ENCODE data around the gene KIF15. TPM values are rescaled to one million over a fixed set of nuclear protein-coding genes. Genes with fewer than 3 reads are reported as not detected.

KIF15 gene
- total RNA-seq, 4 donors from 2014 or later: 0.15 to 1.8 (median 0.33) TPM; not detected in 1

DNA sequence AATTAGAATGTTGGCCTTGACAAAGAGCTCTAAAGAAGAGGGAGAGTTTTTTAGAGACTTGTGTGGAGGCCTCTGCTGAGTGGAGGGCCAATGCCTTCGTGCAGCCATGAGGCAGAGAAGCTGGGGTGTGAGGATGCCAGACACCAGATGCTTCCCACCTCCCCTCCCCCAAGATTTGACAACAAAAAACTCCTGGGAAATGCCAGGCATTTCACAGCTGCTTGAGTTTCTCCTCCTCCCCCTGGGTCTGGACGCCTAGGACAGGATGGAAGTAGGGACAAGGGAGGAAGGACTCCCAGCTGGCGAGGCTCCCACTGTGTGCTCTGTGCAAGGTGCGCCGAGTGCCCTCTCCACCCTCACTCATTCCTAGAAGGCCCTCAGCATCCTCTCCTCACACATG is 132.9 kb downstream of the KIF15 start:
- intact Hi-C loops (cut with DNase I): no loop called here
- 40 to 46% methylated on average over 4 to 5 of the region's 5 CpGs for WGBS, 2 donors
- H3K27ac ChIP-seq: no peak overlapping the region
- H3K4me1 ChIP-seq: no peaks in the 10 kb centered on the region
- H3K4me3 ChIP-seq (replicated peaks in 1 of 3): no peak overlapping the region
- no peak for TF ChIP-seq POLR2A (IDR thresholded peaks at IDR 0.05)
- TF ChIP-seq CTCF (IDR thresholded peaks at IDR 0.05): no peak
- no peaks in the 10 kb centered on the region for H3K27me3 ChIP-seq
- no peak for DNase-seq
- no peaks in the 10 kb centered on the region for H3K9me3 ChIP-seq
- H3K36me3 ChIP-seq: no peaks in the 10 kb centered on the region

GRCh38 chr3:44896440-44896839 is 134.8 kb downstream of the KIF15 start:
- WGBS, 2 donors: 85 to 94% methylated on average over 2 of the region's 2 CpGs
- TF ChIP-seq CTCF (IDR thresholded peaks at IDR 0.05) (no peak), POLR2A (IDR thresholded peaks at IDR 0.05) (no peak)
- no peak overlapping the region for H3K4me3 ChIP-seq (replicated peaks in 1 of 3)

DNA sequence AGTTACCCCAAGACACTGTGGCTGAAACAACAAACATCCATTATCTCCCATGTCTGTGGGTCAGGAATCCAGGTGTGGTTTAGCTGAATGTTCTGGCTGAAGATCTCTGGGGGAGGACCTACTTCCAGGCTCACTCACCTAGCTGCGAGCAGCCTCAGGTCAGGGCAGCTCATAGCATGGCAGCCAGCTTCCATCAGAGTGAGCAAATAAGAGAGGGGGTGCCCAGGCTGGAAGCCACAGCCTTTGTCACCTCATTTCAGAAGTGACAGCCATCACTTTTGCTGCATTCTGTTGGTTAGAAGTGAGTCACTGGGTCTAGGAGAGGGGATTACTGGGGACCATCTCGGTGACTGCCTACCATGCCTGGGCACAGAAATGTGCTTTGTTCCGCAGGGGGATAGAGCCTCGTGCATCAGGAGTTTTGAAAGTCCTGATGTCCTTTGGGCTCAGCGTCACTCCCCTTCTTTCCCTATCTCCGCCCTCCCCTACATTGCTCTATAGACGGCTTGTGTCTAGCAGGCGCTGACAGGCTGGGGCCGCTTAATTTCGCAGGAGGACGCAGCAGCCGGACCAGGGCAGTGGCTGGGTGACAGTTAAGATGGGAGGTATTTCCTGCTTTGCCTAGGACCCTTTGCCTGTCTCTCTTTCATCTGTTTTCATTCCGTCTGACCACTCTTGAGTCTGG is 138.2 kb downstream of the KIF15 start:
- WGBS, 2 donors: 42 to 60% methylated on average over 13 of the region's 13 CpGs
- no peak overlapping the region for H3K27ac ChIP-seq
- DNase-seq: no peak
- H3K9me3 ChIP-seq: no peaks in the 10 kb centered on the region
- TF ChIP-seq POLR2A (IDR thresholded peaks at IDR 0.05) (no peak), CTCF (IDR thresholded peaks at IDR 0.05) (no peak)
- intact Hi-C loops (cut with DNase I): no loop called here
- H3K4me3 ChIP-seq (replicated peaks in 1 of 3): no peak overlapping the region
- H3K36me3 ChIP-seq: no peaks in the 10 kb centered on the region
- no peaks in the 10 kb centered on the region for H3K27me3 ChIP-seq
- H3K4me1 ChIP-seq: no peaks in the 10 kb centered on the region

More at GRCh38 chr3:44896440-44896839, 134.8 kb downstream of the KIF15 start:
- Histone ChIP-seq H3K9me3 (no peaks in the 10 kb centered on the region), H3K36me3 (no peaks in the 10 kb centered on the region), H3K27me3 (no peaks in the 10 kb centered on the region), H3K27ac (no peak overlapping the region), H3K4me1 (no peaks in the 10 kb centered on the region)
- no peak for DNase-seq
- intact Hi-C loops (cut with DNase I): no loop called here

DNA sequence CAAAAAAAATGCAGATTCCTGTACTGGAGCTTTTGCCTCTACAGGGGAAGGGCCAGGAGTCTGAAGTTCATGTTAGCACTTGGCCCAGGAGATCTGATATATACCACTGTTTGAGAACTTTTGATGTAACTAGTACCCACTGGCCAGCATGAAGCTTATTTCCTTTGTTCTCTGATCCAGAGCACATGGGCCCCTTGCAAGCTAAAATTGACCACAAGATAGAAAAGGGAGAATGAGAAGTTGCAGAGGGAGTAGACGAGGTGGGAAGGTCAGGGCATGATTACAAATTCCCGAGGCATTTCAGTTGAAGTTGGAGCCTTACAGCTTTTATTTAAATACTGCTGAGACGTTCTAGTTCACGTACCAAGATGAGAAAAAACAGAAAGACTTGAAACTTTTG is 141.0 kb downstream of the KIF15 start:
- Histone ChIP-seq H3K4me1 (no peaks in the 10 kb centered on the region), H3K36me3 (no peaks in the 10 kb centered on the region), H3K27ac (no peak overlapping the region), H3K9me3 (no peaks in the 10 kb centered on the region), H3K27me3 (no peaks in the 10 kb centered on the region), H3K4me3 (replicated peaks in 1 of 3) (no peak overlapping the region)
- no peak for DNase-seq
- TF ChIP-seq POLR2A (IDR thresholded peaks at IDR 0.05) (no peak), CTCF (IDR thresholded peaks at IDR 0.05) (no peak)
- 68 to 69% methylated on average over 4 of the region's 4 CpGs for WGBS, 2 donors
- intact Hi-C loops (cut with DNase I): no loop called here

MicroRNAs within 50 kb of the gene (microRNA counts, 767-probe panel; counts per million panel counts)
- microRNA hsa-miR-564: 0 counts per million in 2 donors

Other genes starting within 250 kb of the KIF15 start
- 10 to 100 TPM in 2 of 4 donors, 1 to 10 TPM in 2; 6.1 to 12.0 (median 10.0) TPM for gene ZKSCAN7, start 206.6 kb upstream of the KIF15 start, total RNA-seq
- 1 to 10 TPM; 2.8 to 9.2 (median 5.4) TPM for gene ZNF660, start 176.8 kb upstream of the KIF15 start, total RNA-seq
- 10 to 100 TPM; 17.4 to 39.2 (median 26.9) TPM for gene ZNF197, start 136.8 kb upstream of the KIF15 start, total RNA-seq
- 10 to 100 TPM in 3 of 4 donors, 1 to 10 TPM in 1; 8.6 to 19.2 (median 12.5) TPM for gene ZNF35, start 113.1 kb upstream of the KIF15 start, total RNA-seq
- 10 to 100 TPM in 1 of 4 donors, 1 to 10 TPM in 3; 6.4 to 11.1 (median 8.2) TPM for gene ZNF502, start 49.1 kb upstream of the KIF15 start, total RNA-seq
- gene ZNF501, start 32.2 kb upstream of the KIF15 start, total RNA-seq: 10 to 100 TPM in 1 of 4 donors, 1 to 10 TPM in 3; 2.8 to 15.9 (median 4.6) TPM
- 10 to 100 TPM; 28.4 to 38.7 (median 30.4) TPM for gene KIAA1143, start 175 bp upstream of the KIF15 start, total RNA-seq
- 10 to 100 TPM; 12.2 to 48.6 (median 27.9) TPM for gene TMEM42, start 100.1 kb downstream of the KIF15 start, total RNA-seq
- gene TGM4, start 112.8 kb downstream of the KIF15 start, total RNA-seq: under 1 TPM in 2 of 4 donors, not detected in 2; 0.13 to 0.33 TPM
- gene ZDHHC3, start 214.4 kb downstream of the KIF15 start, total RNA-seq: 10 to 100 TPM; 46.0 to 94.3 (median 76.0) TPM
- gene EXOSC7, start 214.4 kb downstream of the KIF15 start, total RNA-seq: 10 to 100 TPM; 33.1 to 57.5 (median 56.3) TPM

All from thyroid gland (tissue), 4 donors.